Uterus (tissue), 2 donors: ENCODE measurements around the gene CTBP1.

Source experiments
- CTCF ChIP-seq, 4 experiments: fragments of 200-600 bp in 2 of 4; fragments of 450-650 bp in 2 of 4; sonication (generic) in 2 of 4; IDR thresholded peaks; one replicate each; pipeline ENCODE4 v1.5.1; 2016 to 2019; ENCODE audit warnings: antibody characterized with exemption in 4 of 4, mild to moderate bottlenecking in 2 of 4, moderate library complexity in 1 of 4
- POLR2A ChIP-seq, 2 donors: fragments of 450-650 bp; IDR thresholded peaks; one replicate each; pipeline ENCODE4 v1.6.1; 2016; ENCODE audit warnings: antibody characterized with exemption in 2 of 2, mild to moderate bottlenecking in 1 of 2, moderate library complexity in 1 of 2

- TF ChIP-seq CTCF (IDR thresholded peaks at IDR 0.05) (no peak), POLR2A (IDR thresholded peaks at IDR 0.05) (no peak)
These were observed 11.0 kb upstream of the CTBP1 start for GRCh38 chr4:1259966-1260365.
